SHP77 (cell line): ENCODE data around the gene GPAM.

Source experiments
- DNase-seq, 2 experiments: peaks; one replicate each; lab custom pipeline; 2025; lab: John Stamatoyannopoulos, UW

Gene GPAM

GRCh38 chr10:112184052-112184371, 447 bp upstream of the GPAM start:
- no peak for DNase-seq

- no peak for DNase-seq
Observed at GRCh38 chr10:112182784-112183328, 709 bp downstream of the GPAM start.

GRCh38 chr10:112177247-112177646, 6.3 kb downstream of the GPAM start:
- DNase-seq = no peak

GRCh38 chr10:112176543-112176942, 7.0 kb downstream of the GPAM start:
- DNase-seq = no peak

- no peak for DNase-seq
Observed at GRCh38 chr10:112175409-112175808, 8.2 kb downstream of the GPAM start.

GRCh38 chr10:112173206-112173605, 10.4 kb downstream of the GPAM start:
- DNase-seq = no peak

GRCh38 chr10:112168733-112169132, 14.8 kb downstream of the GPAM start:
- DNase-seq = no peak

- DNase-seq = no peak
Observed at GRCh38 chr10:112166800-112167199, 16.8 kb downstream of the GPAM start.

- DNase-seq = no peak
Observed at GRCh38 chr10:112161757-112162518, 21.6 kb downstream of the GPAM start.

GRCh38 chr10:112160834-112161233, 22.7 kb downstream of the GPAM start:
- DNase-seq = no peak

GRCh38 chr10:112159469-112159868, 24.1 kb downstream of the GPAM start:
- DNase-seq = no peak

- no peak for DNase-seq
Observed at GRCh38 chr10:112151524-112152039, 32.0 kb downstream of the GPAM start.

- DNase-seq = no peak
Observed at GRCh38 chr10:112148331-112148730, 35.2 kb downstream of the GPAM start.

GRCh38 chr10:112146799-112147198, 36.8 kb downstream of the GPAM start:
- no peak for DNase-seq

GRCh38 chr10:112145263-112145662, 38.3 kb downstream of the GPAM start:
- no peak for DNase-seq

- DNase-seq = no peak
Observed at GRCh38 chr10:112143420-112143819, 40.1 kb downstream of the GPAM start.

GRCh38 chr10:112141292-112141691, 42.3 kb downstream of the GPAM start:
- DNase-seq = no peak

- peak; percentile 78 to 83 for DNase-seq
Observed at GRCh38 chr10:112140110-112140970, 43.2 kb downstream of the GPAM start.

- no peak for DNase-seq
Observed at GRCh38 chr10:112139176-112139575, 44.4 kb downstream of the GPAM start.

GRCh38 chr10:112137154-112137987, 46.2 kb downstream of the GPAM start:
- peak; percentile 50 to 63 for DNase-seq

- DNase-seq = no peak
Observed at GRCh38 chr10:112136486-112137153, 46.9 kb downstream of the GPAM start.
